Endothelial cell of umbilical vein (primary cell): ENCODE measurements around the gene CALML6.

Source experiments
- EZH2 ChIP-seq: IDR thresholded peaks from 2 replicates; pipeline ENCODE4 v1.6.1; 2012; ENCODE audit warnings: borderline replicate concordance, low read depth, mild to moderate bottlenecking, moderate library complexity, low read length, inconsistent platforms; ENCODE audit not compliant: severe bottlenecking
- FOS ChIP-seq: IDR thresholded peaks from 2 replicates; pipeline ENCODE4 v1.6.1; 2011; ENCODE audit warnings: mild to moderate bottlenecking, low read length, moderate library complexity, borderline replicate concordance; ENCODE audit not compliant: insufficient read depth
- GATA2 ChIP-seq: IDR thresholded peaks from 2 replicates; pipeline ENCODE4 v1.7.0; 2011; ENCODE audit warnings: low read depth, mild to moderate bottlenecking, moderate library complexity, mixed read lengths, low read length; ENCODE audit not compliant: insufficient read length, insufficient read depth
- POLR2A ChIP-seq: IDR thresholded peaks from 2 replicates; pipeline ENCODE4 v1.6.1; 2012; ENCODE audit warnings: low read depth, mild to moderate bottlenecking, control low read depth, low read length
- POLR2AphosphoS5 ChIP-seq: IDR thresholded peaks from 2 replicates; pipeline ENCODE4 v1.6.1; 2012; ENCODE audit warnings: low read depth, mild to moderate bottlenecking, control low read depth, low read length, moderate library complexity; ENCODE audit not compliant: insufficient read depth
- TF ChIP-seq, protein P1 (sequence below), 2 donors: IDR thresholded peaks; 1 replicate in 1 of 2; 2 replicates in 1 of 2; pipeline ENCODE4 v1.5.1; 2011; ENCODE audit warnings: low read length in 2 of 2, mild to moderate bottlenecking in 2 of 2, moderate library complexity in 2 of 2, control low read depth in 1 of 2, inconsistent platforms in 1 of 2, low read depth in 1 of 2; ENCODE audit not compliant: insufficient read depth in 1 of 2; ENCODE audit errors: extremely low read depth in 1 of 2
- TF ChIP-seq, protein P2 (sequence below): IDR thresholded peaks from 2 replicates; pipeline ENCODE4 v1.6.1; 2011; ENCODE audit not compliant: insufficient read depth, insufficient read length

GRCh38 chr1:1916851-1917251 is 1.8 kb downstream of the CALML6 start:
- no peak for TF ChIP-seq POLR2AphosphoS5
- TF ChIP-seq, protein P1, sequence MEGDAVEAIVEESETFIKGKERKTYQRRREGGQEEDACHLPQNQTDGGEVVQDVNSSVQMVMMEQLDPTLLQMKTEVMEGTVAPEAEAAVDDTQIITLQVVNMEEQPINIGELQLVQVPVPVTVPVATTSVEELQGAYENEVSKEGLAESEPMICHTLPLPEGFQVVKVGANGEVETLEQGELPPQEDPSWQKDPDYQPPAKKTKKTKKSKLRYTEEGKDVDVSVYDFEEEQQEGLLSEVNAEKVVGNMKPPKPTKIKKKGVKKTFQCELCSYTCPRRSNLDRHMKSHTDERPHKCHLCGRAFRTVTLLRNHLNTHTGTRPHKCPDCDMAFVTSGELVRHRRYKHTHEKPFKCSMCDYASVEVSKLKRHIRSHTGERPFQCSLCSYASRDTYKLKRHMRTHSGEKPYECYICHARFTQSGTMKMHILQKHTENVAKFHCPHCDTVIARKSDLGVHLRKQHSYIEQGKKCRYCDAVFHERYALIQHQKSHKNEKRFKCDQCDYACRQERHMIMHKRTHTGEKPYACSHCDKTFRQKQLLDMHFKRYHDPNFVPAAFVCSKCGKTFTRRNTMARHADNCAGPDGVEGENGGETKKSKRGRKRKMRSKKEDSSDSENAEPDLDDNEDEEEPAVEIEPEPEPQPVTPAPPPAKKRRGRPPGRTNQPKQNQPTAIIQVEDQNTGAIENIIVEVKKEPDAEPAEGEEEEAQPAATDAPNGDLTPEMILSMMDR (IDR thresholded peaks at IDR 0.05; ENCODE audit: extremely low read depth in 1 of 2, insufficient read depth in 1 of 2, low read depth in 1 of 2, low read length in 2 of 2): no peak
- TF ChIP-seq POLR2A: no peak
- no peak for TF ChIP-seq EZH2
- no peak for TF ChIP-seq FOS
- TF ChIP-seq GATA2: no peak
- TF ChIP-seq, protein P2, sequence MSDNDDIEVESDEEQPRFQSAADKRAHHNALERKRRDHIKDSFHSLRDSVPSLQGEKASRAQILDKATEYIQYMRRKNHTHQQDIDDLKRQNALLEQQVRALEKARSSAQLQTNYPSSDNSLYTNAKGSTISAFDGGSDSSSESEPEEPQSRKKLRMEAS: no peak
